Kidney (tissue), 14 donors: ENCODE results near the gene PPP6R3. TPM values are rescaled to one million over a fixed set of nuclear protein-coding genes. Genes with fewer than 3 reads are reported as not detected.

ENCODE experiments used
- DNase-seq, 5 donors: peaks; one replicate each; pipeline ENCODE4 v3.0.0-alpha.2; 2013 to 2020
- FAIRE-seq: peaks from 2 replicates; lab custom pipeline; 2012; peaks lifted over from hg19 to GRCh38; lab: Jason Lieb, UNC
- H3K27ac ChIP-seq, 2 donors: one replicate each; pipeline ENCODE4 v1.7.0; 2013; ENCODE audit warnings: low read depth in 2 of 2, low read length in 2 of 2, inconsistent platforms in 1 of 2
- H3K27me3 ChIP-seq: one replicate; pipeline ENCODE4 v1.7.1; 2013; ENCODE audit warnings: low read length, inconsistent platforms; ENCODE audit not compliant: control insufficient read depth, insufficient read depth
- H3K36me3 ChIP-seq, 3 donors: one replicate each; pipeline versions ENCODE4 v1.7.0 to v1.7.1; 2013; ENCODE audit warnings: low read length in 3 of 3, control low read depth in 1 of 3, inconsistent platforms in 1 of 3; ENCODE audit not compliant: insufficient read depth in 3 of 3, control insufficient read depth in 2 of 3
- H3K4me1 ChIP-seq, 3 donors: one replicate each; pipeline versions ENCODE4 v1.7.0 to v1.7.1; 2013; ENCODE audit warnings: low read length in 3 of 3, inconsistent platforms in 1 of 3, low read depth in 1 of 3; ENCODE audit not compliant: control insufficient read depth in 2 of 3, insufficient read depth in 2 of 3
- H3K4me3 ChIP-seq, 3 donors: one replicate each; pipeline versions ENCODE4 v1.7.0 to v1.8.1; 2013; ENCODE audit warnings: low read length in 3 of 3, control low read depth in 1 of 3, inconsistent platforms in 1 of 3
- H3K9ac ChIP-seq, 3 donors: one replicate each; pipeline versions ENCODE4 v1.7.0 to v1.7.1; 2013; ENCODE audit warnings: low read length in 3 of 3, control low read depth in 1 of 3, inconsistent platforms in 1 of 3
- H3K9me3 ChIP-seq, 3 donors: one replicate each; pipeline versions ENCODE4 v1.7.0 to v1.7.1; 2013; ENCODE audit warnings: low read length in 3 of 3, control low read depth in 1 of 3, inconsistent platforms in 1 of 3; ENCODE audit not compliant: control insufficient read depth in 2 of 3, insufficient read depth in 1 of 3
- intact Hi-C: fragments of 100-400 bp; cut with DNase I; formaldehyde crosslinking; loops from one replicate; pipeline ENCODE4 v1.11.1; 2022
- polyA plus RNA-seq: library from polyadenylated mRNA; stranded (reverse); fragments of 350-450 nt; fragmentation: Illumina TruSeq; extraction: RNeasy Lipid Tissue Mini Kit (QIAGEN cat#74804); gene quantifications from one replicate; pipeline ENCODE4 v1.2.3, GENCODE V29; 2014; ENCODE audit warnings: low read depth, low replicate concordance; ENCODE audit not compliant: insufficient read depth
- total RNA-seq: library from RNA; stranded (reverse); fragmentation: NEBNext Ultra II Directional; extraction: Animal tissue kit (Norgen Biotek cat#: 25700); gene quantifications from one replicate; pipeline ENCODE4 v1.2.1, GENCODE V29; 2021
- TF ChIP-seq, protein P1 (sequence below): IDR thresholded peaks from 3 replicates; pipeline ENCODE4 v1.5.1; 2012; ENCODE audit warnings: mild to moderate bottlenecking, moderate library complexity, borderline replicate concordance; ENCODE audit not compliant: insufficient read depth; ENCODE audit errors: extremely low read depth
- donor health status: control.
- donor health status: control.
- donor health status: control.
- donor health status: control.
- donor health status: control.
- donor health status: DM: yes; HTN: yes; CAD: no.
- donor health status: Normal renal cell carcinoma (clear cell type).

PPP6R3 gene
- total and polyA plus RNA-seq, 2 donors from 2014 or later = 30.3 to 108 TPM

DNA sequence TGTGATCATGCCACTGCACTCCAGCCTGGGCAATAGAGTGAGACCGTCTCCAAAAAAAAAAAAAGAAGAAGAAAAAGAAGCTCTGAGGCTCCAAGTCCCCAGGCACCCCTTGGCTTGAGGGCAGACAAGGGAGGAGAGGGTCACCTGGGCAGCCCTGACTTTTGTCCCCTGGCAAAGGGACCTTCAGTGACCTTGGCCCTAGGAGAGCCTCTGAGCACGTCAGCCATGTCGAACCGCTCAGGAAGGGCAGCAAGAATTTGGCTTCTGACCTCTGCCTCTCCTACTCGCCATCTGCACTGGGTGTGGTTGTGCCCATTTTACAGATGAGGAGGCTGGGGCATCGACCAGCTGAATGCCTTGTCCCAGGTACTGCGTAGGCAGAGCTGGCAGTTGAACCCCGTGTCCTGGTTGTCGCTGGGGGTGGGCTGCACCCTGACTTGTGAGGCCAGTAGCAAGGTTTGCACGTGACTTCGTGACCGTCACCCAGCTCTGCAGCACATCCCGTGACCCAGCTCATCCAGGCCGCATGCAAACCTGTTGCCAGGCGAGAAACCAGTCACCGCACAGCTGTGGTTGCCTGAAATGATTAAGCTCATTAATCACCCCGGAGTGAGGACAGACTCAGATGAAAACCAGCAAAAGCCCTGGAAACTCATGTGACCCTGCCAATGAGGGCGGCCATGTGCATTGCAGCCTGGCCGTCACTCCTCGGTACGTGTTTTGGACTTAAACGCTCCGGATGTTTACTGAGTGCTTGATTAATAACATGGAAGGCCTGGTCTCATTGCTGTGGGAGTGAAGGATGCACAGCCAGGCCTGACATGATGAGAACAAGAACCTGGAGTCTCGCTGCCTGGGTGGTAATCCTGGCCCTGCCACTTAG lies 47.7 kb upstream of the PPP6R3 start:
- peaks cover 4 to 57% (median 32%) of the 10 kb centered on the region in 3 donors for H3K36me3 ChIP-seq
- no peak overlapping the region for H3K27ac ChIP-seq
- H3K4me1 ChIP-seq = peaks cover 0 to 3% (median 0%) of the 10 kb centered on the region in 3 donors
- FAIRE-seq (no peak), DNase-seq (peak in 2 of 5 donors; percentile 16 to 54)
- intact Hi-C loops = no loop called here
- no peaks in the 10 kb centered on the region for H3K27me3 ChIP-seq
- H3K9ac ChIP-seq = no peak overlapping the region
- no peak overlapping the region for H3K4me3 ChIP-seq
- no peaks in the 10 kb centered on the region for H3K9me3 ChIP-seq
- TF ChIP-seq, protein P1, sequence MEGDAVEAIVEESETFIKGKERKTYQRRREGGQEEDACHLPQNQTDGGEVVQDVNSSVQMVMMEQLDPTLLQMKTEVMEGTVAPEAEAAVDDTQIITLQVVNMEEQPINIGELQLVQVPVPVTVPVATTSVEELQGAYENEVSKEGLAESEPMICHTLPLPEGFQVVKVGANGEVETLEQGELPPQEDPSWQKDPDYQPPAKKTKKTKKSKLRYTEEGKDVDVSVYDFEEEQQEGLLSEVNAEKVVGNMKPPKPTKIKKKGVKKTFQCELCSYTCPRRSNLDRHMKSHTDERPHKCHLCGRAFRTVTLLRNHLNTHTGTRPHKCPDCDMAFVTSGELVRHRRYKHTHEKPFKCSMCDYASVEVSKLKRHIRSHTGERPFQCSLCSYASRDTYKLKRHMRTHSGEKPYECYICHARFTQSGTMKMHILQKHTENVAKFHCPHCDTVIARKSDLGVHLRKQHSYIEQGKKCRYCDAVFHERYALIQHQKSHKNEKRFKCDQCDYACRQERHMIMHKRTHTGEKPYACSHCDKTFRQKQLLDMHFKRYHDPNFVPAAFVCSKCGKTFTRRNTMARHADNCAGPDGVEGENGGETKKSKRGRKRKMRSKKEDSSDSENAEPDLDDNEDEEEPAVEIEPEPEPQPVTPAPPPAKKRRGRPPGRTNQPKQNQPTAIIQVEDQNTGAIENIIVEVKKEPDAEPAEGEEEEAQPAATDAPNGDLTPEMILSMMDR = no peak

DNA sequence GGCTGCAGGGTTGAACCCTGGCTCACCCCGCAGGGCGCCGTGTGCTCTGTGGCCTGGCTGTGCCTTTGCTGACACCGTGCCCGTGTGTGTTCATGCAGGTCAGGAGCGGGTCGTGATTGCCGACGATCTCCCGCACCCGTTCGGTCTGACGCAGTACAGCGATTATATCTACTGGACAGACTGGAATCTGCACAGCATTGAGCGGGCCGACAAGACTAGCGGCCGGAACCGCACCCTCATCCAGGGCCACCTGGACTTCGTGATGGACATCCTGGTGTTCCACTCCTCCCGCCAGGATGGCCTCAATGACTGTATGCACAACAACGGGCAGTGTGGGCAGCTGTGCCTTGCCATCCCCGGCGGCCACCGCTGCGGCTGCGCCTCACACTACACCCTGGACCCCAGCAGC lies 47.0 kb upstream of the PPP6R3 start:
- intact Hi-C loops = no loop called here
- no peak overlapping the region for H3K9ac ChIP-seq
- FAIRE-seq = no peak
- TF ChIP-seq, protein P1 = no peak
- no peak for DNase-seq
- H3K4me3 ChIP-seq = no peak overlapping the region
- peaks cover 4 to 54% (median 32%) of the 10 kb centered on the region in 3 donors for H3K36me3 ChIP-seq
- H3K9me3 ChIP-seq = no peaks in the 10 kb centered on the region
- peaks cover 0 to 3% (median 0%) of the 10 kb centered on the region in 3 donors for H3K4me1 ChIP-seq
- H3K27ac ChIP-seq = peak overlapping the region in 1 of 2 donors; percentile 13
- H3K27me3 ChIP-seq = no peaks in the 10 kb centered on the region

DNA sequence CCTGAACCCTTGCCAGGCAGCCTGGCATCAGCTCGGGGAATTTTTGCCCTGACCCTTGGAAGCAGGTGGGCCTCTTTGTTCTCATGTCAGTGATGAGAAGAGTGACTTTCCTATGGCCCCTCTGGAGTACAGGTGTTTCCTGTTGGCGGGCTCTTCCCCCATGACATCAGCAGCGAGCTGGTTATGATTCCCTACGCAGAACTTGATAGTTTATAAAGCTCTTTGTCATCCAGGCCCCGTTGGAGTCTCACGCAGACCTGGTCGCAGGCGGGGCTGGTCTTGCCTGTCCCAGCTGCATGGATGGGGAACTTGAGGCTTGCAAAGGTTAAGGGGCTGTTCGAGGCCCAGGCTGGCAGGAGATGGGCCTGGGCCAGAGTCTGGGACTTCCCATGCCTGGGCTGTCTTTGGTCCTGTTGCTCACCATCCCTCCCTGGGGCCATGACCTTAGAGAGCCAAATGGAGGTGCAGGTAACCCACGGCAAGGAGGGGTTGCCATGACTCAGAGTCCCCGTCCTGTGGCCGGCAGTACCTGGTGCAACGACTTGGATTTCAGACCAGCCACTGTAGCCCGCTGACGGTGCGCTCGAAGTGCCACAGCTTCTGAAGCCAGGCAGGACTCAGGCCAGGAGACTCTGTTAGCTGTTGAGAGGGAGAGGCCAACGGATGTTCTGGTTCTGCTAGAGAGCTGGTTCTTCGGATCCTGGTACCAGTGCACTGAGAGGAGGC lies 45.9 kb upstream of the PPP6R3 start:
- Histone ChIP-seq H3K4me3 (no peak overlapping the region), H3K27ac (peak overlapping the region in 1 of 2 donors; percentile 13), H3K9ac (no peak overlapping the region), H3K36me3 (peaks cover 4 to 53% (median 32%) of the 10 kb centered on the region in 3 donors), H3K9me3 (no peaks in the 10 kb centered on the region), H3K27me3 (no peaks in the 10 kb centered on the region), H3K4me1 (peaks cover 0 to 3% (median 0%) of the 10 kb centered on the region in 3 donors)
- DNase-seq (peak in 1 of 5 donors; percentile 34), FAIRE-seq (no peak)
- intact Hi-C loops = no loop called here
- TF ChIP-seq, protein P1 = no peak
